K562 (cell line): ENCODE data around the gene TUBA1B. TPM values are rescaled to one million over a fixed set of nuclear protein-coding genes. Genes with fewer than 3 reads are reported as not detected.

Source experiments
- CLOCK ChIP-seq: fragments of 250-450 bp; sonication (Bioruptor Pico); IDR thresholded peaks from 2 replicates; pipeline ENCODE4 v1.4.0; 2020; ENCODE audit warnings: mild to moderate bottlenecking, moderate library complexity, borderline replicate concordance
- CTBP1 ChIP-seq: fragments of 450-650 bp; IDR thresholded peaks from 2 replicates; pipeline ENCODE4 v1.6.1; 2016; ENCODE audit warnings: borderline replicate concordance
- ETV5 ChIP-seq: sonication (generic); formaldehyde crosslinking; IDR thresholded peaks from 2 replicates; pipeline ENCODE4 v1.4.0; 2020; ENCODE audit warnings: low read depth, mild to moderate bottlenecking, missing genetic modification reagents
- FOSL1 ChIP-seq: fragments of 200-800 bp; sonication (Bioruptor generic); conservative IDR thresholded peaks from 2 replicates; pipeline ENCODE4 v1.6.1; 2016; ENCODE audit warnings: missing genetic modification characterization, missing compliant biosample characterization
- HNRNPLL ChIP-seq: fragments of 200-400 bp; formaldehyde crosslinking; IDR thresholded peaks from 2 replicates; pipeline ENCODE4 v1.6.1; 2017; ENCODE audit warnings: low read length, low read depth, mild to moderate bottlenecking; ENCODE audit not compliant: poor library complexity, severe bottlenecking
- NFE2 ChIP-seq: IDR thresholded peaks from 2 replicates; pipeline ENCODE4 v1.6.1; 2014; ENCODE audit warnings: antibody characterized with exemption, low read depth
- TCF7L2 ChIP-seq: fragments of 150-350 bp; IDR thresholded peaks from 2 replicates; pipeline ENCODE4 v1.6.1; 2016; ENCODE audit warnings: low read depth, mild to moderate bottlenecking, low read length, moderate library complexity
- ZNF274 ChIP-seq: IDR thresholded peaks from 2 replicates; pipeline ENCODE4 v1.6.1; 2011; ENCODE audit warnings: low read depth, mild to moderate bottlenecking, low read length, moderate library complexity, borderline replicate concordance
- polyA plus RNA-seq, 8 experiments: library from polyadenylated mRNA; depleted of rRNA in 4 of 8; stranded (reverse) in 5 of 8; unstranded in 3 of 8; fragments of >200 nt; fragmentation: Nextera tagmentation in 2 of 8; fragmentation: Illumina TruSeq in 1 of 8; extraction: Ambion mirVana in 2 of 8; extraction: Trizol in 1 of 8; gene quantifications; 2 replicates each; pipeline versions ENCODE4 v1.2.1 to v1.2.3, GENCODE V29; 2011 to 2014; ENCODE audit warnings: inconsistent platforms in 1 of 8, missing spikeins in 1 of 8
- total RNA-seq, 7 experiments: library from RNA; depleted of rRNA in 6 of 7; stranded (reverse); fragments of >200 nt in 6 of 7; fragmentation: Illumina TruSeq in 2 of 7; extraction: Trizol in 2 of 7; gene quantifications; 2 replicates each; pipeline versions ENCODE4 v1.2.1 to v1.2.3, GENCODE V29; 2011 to 2021; ENCODE audit warnings: low replicate concordance in 1 of 7
- TF ChIP-seq, protein P1 (sequence below): fragments of 450-650 bp; IDR thresholded peaks from 2 replicates; pipeline ENCODE4 v1.6.1; 2016; ENCODE audit warnings: mild to moderate bottlenecking, moderate library complexity

TUBA1B gene
- total and polyA plus RNA-seq, 9 of the 15 experiments (the other 6 are each of a cell fraction or from before 2014, with no cell fraction given), result 2,189 to 4,624 (median 2,628) TPM

DNA sequence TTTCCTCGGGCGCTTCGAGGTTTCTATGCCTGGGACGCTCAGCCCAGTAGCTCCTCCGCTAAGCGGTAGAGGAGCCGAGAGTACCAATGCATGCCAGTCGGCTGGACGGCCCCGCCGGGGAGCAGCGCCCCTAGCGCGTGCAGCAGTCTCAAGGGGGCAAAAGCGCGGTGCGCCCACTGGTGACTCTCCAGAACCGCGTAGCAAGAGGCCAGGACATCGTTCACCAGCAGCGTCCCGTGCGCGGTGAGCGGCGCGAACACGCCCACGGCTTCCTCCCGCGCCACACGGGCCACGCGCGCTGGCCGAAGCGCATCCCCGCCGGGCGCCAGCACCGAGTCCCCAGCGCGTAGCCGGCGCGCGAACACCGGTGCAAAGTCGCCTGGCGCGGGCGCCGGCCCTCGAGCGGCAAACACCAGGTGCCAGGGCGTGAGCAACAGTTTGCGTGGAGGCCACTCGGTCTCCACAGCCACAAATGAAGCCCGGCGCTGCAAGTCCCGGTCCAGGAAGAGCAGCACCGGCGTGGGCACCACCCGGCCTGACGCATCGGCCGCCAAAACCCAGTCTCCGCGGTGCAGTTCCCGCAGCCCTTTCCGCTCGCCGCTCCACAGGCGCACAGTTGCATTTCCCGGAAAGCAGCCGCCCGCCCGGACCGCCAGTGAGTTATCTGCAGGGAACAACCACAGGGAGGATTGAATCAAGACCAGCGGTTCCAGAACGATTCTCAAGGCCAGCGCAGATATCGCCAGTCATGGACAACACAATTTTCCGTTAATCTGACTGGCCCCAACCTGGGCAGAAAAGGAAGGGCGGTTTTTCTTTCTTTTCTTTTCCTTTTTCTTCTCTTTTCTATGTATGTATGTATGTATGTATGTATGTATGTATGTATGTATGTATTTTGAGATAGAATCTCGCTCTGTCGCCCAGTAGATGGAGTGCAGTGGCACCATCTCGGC lies 41.1 kb downstream of the TUBA1B start (continued):
- TF ChIP-seq, protein P1, sequence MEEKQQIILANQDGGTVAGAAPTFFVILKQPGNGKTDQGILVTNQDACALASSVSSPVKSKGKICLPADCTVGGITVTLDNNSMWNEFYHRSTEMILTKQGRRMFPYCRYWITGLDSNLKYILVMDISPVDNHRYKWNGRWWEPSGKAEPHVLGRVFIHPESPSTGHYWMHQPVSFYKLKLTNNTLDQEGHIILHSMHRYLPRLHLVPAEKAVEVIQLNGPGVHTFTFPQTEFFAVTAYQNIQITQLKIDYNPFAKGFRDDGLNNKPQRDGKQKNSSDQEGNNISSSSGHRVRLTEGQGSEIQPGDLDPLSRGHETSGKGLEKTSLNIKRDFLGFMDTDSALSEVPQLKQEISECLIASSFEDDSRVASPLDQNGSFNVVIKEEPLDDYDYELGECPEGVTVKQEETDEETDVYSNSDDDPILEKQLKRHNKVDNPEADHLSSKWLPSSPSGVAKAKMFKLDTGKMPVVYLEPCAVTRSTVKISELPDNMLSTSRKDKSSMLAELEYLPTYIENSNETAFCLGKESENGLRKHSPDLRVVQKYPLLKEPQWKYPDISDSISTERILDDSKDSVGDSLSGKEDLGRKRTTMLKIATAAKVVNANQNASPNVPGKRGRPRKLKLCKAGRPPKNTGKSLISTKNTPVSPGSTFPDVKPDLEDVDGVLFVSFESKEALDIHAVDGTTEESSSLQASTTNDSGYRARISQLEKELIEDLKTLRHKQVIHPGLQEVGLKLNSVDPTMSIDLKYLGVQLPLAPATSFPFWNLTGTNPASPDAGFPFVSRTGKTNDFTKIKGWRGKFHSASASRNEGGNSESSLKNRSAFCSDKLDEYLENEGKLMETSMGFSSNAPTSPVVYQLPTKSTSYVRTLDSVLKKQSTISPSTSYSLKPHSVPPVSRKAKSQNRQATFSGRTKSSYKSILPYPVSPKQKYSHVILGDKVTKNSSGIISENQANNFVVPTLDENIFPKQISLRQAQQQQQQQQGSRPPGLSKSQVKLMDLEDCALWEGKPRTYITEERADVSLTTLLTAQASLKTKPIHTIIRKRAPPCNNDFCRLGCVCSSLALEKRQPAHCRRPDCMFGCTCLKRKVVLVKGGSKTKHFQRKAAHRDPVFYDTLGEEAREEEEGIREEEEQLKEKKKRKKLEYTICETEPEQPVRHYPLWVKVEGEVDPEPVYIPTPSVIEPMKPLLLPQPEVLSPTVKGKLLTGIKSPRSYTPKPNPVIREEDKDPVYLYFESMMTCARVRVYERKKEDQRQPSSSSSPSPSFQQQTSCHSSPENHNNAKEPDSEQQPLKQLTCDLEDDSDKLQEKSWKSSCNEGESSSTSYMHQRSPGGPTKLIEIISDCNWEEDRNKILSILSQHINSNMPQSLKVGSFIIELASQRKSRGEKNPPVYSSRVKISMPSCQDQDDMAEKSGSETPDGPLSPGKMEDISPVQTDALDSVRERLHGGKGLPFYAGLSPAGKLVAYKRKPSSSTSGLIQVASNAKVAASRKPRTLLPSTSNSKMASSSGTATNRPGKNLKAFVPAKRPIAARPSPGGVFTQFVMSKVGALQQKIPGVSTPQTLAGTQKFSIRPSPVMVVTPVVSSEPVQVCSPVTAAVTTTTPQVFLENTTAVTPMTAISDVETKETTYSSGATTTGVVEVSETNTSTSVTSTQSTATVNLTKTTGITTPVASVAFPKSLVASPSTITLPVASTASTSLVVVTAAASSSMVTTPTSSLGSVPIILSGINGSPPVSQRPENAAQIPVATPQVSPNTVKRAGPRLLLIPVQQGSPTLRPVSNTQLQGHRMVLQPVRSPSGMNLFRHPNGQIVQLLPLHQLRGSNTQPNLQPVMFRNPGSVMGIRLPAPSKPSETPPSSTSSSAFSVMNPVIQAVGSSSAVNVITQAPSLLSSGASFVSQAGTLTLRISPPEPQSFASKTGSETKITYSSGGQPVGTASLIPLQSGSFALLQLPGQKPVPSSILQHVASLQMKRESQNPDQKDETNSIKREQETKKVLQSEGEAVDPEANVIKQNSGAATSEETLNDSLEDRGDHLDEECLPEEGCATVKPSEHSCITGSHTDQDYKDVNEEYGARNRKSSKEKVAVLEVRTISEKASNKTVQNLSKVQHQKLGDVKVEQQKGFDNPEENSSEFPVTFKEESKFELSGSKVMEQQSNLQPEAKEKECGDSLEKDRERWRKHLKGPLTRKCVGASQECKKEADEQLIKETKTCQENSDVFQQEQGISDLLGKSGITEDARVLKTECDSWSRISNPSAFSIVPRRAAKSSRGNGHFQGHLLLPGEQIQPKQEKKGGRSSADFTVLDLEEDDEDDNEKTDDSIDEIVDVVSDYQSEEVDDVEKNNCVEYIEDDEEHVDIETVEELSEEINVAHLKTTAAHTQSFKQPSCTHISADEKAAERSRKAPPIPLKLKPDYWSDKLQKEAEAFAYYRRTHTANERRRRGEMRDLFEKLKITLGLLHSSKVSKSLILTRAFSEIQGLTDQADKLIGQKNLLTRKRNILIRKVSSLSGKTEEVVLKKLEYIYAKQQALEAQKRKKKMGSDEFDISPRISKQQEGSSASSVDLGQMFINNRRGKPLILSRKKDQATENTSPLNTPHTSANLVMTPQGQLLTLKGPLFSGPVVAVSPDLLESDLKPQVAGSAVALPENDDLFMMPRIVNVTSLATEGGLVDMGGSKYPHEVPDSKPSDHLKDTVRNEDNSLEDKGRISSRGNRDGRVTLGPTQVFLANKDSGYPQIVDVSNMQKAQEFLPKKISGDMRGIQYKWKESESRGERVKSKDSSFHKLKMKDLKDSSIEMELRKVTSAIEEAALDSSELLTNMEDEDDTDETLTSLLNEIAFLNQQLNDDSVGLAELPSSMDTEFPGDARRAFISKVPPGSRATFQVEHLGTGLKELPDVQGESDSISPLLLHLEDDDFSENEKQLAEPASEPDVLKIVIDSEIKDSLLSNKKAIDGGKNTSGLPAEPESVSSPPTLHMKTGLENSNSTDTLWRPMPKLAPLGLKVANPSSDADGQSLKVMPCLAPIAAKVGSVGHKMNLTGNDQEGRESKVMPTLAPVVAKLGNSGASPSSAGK, result peak; percentile 77
- TF ChIP-seq FOSL1 (tag) (peak; percentile 53; the same call in 1 of the 2 replicates), TCF7L2 (no peak), CLOCK (no peak), ETV5 (peak; percentile 69; the same call in 1 of the 2 replicates), CTBP1 (peak; percentile 91), HNRNPLL (peak; percentile 83), ZNF274 (no peak), NFE2 (peak; percentile 74)
